Thoracic aorta (tissue), 2 donors: Measurements from ENCODE around the gene PLEKHG5. TPM values are rescaled to one million over a fixed set of nuclear protein-coding genes. Genes with fewer than 3 reads are reported as not detected.

Experiments used
- ATAC-seq: fragments of 150-250 bp; one replicate; pipeline ENCODE4 v1.8.0; 2017; ENCODE audit warnings: low read depth; ENCODE audit not compliant: insufficient number of reproducible peaks, low FRiP score
- DNase-seq: peaks from one replicate; pipeline ENCODE4 v3.0.0-alpha.2; 2020; ENCODE audit warnings: low spot score
- H3K27ac ChIP-seq, 2 donors: fragments of 200-600 bp; sonication (generic); 1 replicate in 1 of 2; 2 replicates in 1 of 2; pipeline ENCODE4 v1.5.1; 2016; ENCODE audit warnings: mild to moderate bottlenecking in 2 of 2, moderate library complexity in 2 of 2
- H3K27me3 ChIP-seq: fragments of 200-600 bp; sonication (generic); replicated peaks from 2 replicates; pipeline ENCODE4 v1.6.0; 2016; ENCODE audit warnings: mild to moderate bottlenecking; ENCODE audit not compliant: insufficient read depth
- H3K36me3 ChIP-seq: fragments of 200-600 bp; sonication (generic); one replicate; pipeline ENCODE4 v1.5.1; 2016
- H3K4me1 ChIP-seq, 2 donors: fragments of 200-600 bp; sonication (generic); 1 replicate in 1 of 2; 2 replicates in 1 of 2; pipeline versions ENCODE4 v1.5.1 to v1.6.0; 2016; ENCODE audit warnings: low read depth in 2 of 2, mild to moderate bottlenecking in 1 of 2; ENCODE audit not compliant: control insufficient read depth in 1 of 2
- H3K4me3 ChIP-seq: fragments of 200-600 bp; sonication (generic); 2 replicates; pipeline ENCODE4 v1.5.1; 2016; ENCODE audit warnings: mild to moderate bottlenecking
- H3K9me3 ChIP-seq: fragments of 200-600 bp; sonication (generic); 2 replicates; pipeline ENCODE4 v1.5.1; 2016
- CTCF ChIP-seq: fragments of 200-600 bp; sonication (generic); IDR thresholded peaks from one replicate; pipeline ENCODE4 v1.5.1; 2019; ENCODE audit warnings: antibody characterized with exemption
- total RNA-seq, 2 donors: library from RNA; depleted of rRNA; stranded (reverse); fragments of >200 nt; gene quantifications; one replicate each; pipeline versions ENCODE4 v1.1.0 to v1.2.3, GENCODE V29; 2016

The PLEKHG5 gene
- total RNA-seq, 2 donors from 2014 or later, result 23.4 to 32.9 TPM

- H3K4me3 ChIP-seq, result no peak overlapping the region
- no peaks in the 10 kb centered on the region for H3K9me3 ChIP-seq
- H3K4me1 ChIP-seq, result peaks cover 18 to 37% of the 10 kb centered on the region in 2 donors
- ATAC-seq (no peak), DNase-seq (no peak)
- no peak for TF ChIP-seq CTCF
- H3K27me3 ChIP-seq, result peaks cover 14% of the 10 kb centered on the region
- no peaks in the 10 kb centered on the region for H3K36me3 ChIP-seq
- no peak overlapping the region for H3K27ac ChIP-seq
Observed at GRCh38 chr1:6418668-6419396, 72.6 kb downstream of the PLEKHG5 start.

DNA sequence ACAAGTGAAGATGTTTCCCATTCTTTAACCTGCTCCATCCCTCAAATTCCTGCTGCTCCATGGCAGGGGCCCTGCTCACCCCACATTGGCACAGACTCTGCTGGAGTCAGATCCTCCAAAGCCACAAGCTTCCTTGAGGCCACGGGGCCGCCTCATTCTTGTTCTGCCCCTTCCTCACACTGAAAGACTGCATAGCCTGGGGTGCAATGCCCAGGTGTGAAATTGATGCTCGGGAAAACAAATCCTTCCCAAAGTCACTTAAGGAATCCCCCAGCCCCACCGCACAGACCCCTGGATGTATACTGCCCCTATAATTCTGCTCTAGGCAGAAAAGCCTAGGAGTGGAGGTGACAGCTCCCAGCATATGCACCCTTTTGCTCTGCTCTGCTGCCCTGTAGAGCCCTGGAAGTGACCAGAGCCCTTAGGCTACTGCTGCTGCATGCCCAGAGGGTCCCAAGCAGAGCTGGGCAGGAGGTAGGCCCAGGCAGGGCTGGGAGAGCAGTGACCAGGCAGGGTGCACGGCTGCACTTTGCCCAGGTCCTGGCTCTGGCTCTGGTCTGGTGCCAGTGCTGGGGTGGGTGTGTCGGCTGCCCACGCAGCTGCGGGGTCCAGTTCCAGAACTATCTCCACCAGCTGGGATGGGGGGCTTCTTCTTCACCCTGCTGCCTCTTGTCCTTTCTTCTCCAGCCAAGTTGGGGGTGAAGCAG lies 73.4 kb downstream of the PLEKHG5 start:
- DNase-seq, result no peak
- no peaks in the 10 kb centered on the region for H3K36me3 ChIP-seq
- ATAC-seq, result no peak
- H3K27me3 ChIP-seq, result peaks cover 11% of the 10 kb centered on the region
- peaks cover 18 to 30% of the 10 kb centered on the region in 2 donors for H3K4me1 ChIP-seq
- no peak overlapping the region for H3K27ac ChIP-seq
- H3K9me3 ChIP-seq, result no peaks in the 10 kb centered on the region
- TF ChIP-seq CTCF, result no peak
- H3K4me3 ChIP-seq, result no peak overlapping the region

Other genes with a start within 250 kb of the PLEKHG5 start
- not detected for gene HES3, start 247.5 kb downstream of the PLEKHG5 start, total RNA-seq
- 1 to 10 TPM; 4.6 to 4.7 TPM for gene GPR153, start 230.6 kb downstream of the PLEKHG5 start, total RNA-seq
- gene ACOT7, start 97.9 kb downstream of the PLEKHG5 start, total RNA-seq, result 10 to 100 TPM; 23.7 to 33.0 TPM
- not detected for gene HES2, start 71.7 kb downstream of the PLEKHG5 start, total RNA-seq
- not detected for gene ESPN, start 66.9 kb downstream of the PLEKHG5 start, total RNA-seq
- gene TNFRSF25, start 25.5 kb downstream of the PLEKHG5 start, total RNA-seq, result 10 to 100 TPM in 1 of 2 donors, 1 to 10 TPM in 1; 9.5 to 48.2 TPM
- 10 to 100 TPM; 15.3 to 38.9 TPM for gene NOL9, start 62.8 kb upstream of the PLEKHG5 start, total RNA-seq
- under 1 TPM in 1 of 2 donors, not detected in 1; 0.81 TPM for gene TAS1R1, start 63.6 kb upstream of the PLEKHG5 start, total RNA-seq
- gene ZBTB48, start 88.3 kb upstream of the PLEKHG5 start, total RNA-seq, result 10 to 100 TPM; 20.7 to 28.9 TPM
- gene KLHL21, start 111.2 kb upstream of the PLEKHG5 start, total RNA-seq, result 100 to 1,000 TPM; 142 to 156 TPM
- gene PHF13, start 122.1 kb upstream of the PLEKHG5 start, total RNA-seq, result 10 to 100 TPM; 14.6 to 17.7 TPM
- gene THAP3, start 133.2 kb upstream of the PLEKHG5 start, total RNA-seq, result 10 to 100 TPM; 14.1 to 18.7 TPM
- gene DNAJC11, start 210.1 kb upstream of the PLEKHG5 start, total RNA-seq, result 10 to 100 TPM; 19.4 to 40.4 TPM